H1 (cell line): ENCODE data around the gene CADM1.

ENCODE experiments used
- CHD1 ChIP-seq: IDR thresholded peaks from 2 replicates; pipeline ENCODE4 v1.6.1; 2012; ENCODE audit warnings: low read depth, low read length, improper control_type of control experiment
- EP300 ChIP-seq, 2 experiments: IDR thresholded peaks; 1 replicate in 1 of 2; 2 replicates in 1 of 2; pipeline ENCODE4 v1.6.1; 2011 to 2012; ENCODE audit warnings: low read depth in 2 of 2, low read length in 2 of 2, mild to moderate bottlenecking in 2 of 2, borderline replicate concordance in 1 of 2, inconsistent platforms in 1 of 2, moderate library complexity in 1 of 2
- EZH2 ChIP-seq: fragments of 200-600 bp; sonication (generic); IDR thresholded peaks from 2 replicates; pipeline ENCODE4 v1.7.1; 2012; ENCODE audit warnings: low read depth, mild to moderate bottlenecking, moderate library complexity, low read length, inconsistent platforms; ENCODE audit not compliant: severe bottlenecking
- GABPA ChIP-seq: IDR thresholded peaks from 2 replicates; pipeline ENCODE4 v1.6.1; 2011; ENCODE audit warnings: mild to moderate bottlenecking, low read length, moderate library complexity, borderline replicate concordance; ENCODE audit not compliant: insufficient read depth
- JUND ChIP-seq: IDR thresholded peaks from 2 replicates; pipeline ENCODE4 v1.6.1; 2011; ENCODE audit warnings: mild to moderate bottlenecking, improper control_type of control experiment, low read length
- PHF8 ChIP-seq: fragments of 200-600 bp; sonication (generic); conservative IDR thresholded peaks from 2 replicates; pipeline ENCODE4 v1.7.1; 2012; ENCODE audit warnings: low read depth, mild to moderate bottlenecking, inconsistent platforms, low read length, moderate library complexity
- POLR2A ChIP-seq, 2 experiments: IDR thresholded peaks; 1 replicate in 1 of 2; 2 replicates in 1 of 2; pipeline ENCODE4 v1.6.1; 2011; ENCODE audit warnings: low read depth in 2 of 2, low read length in 2 of 2, mild to moderate bottlenecking in 2 of 2; ENCODE audit errors: control extremely low read depth in 1 of 2
- TAF1 ChIP-seq: IDR thresholded peaks from 2 replicates; pipeline ENCODE4 v1.6.1; 2011; ENCODE audit warnings: mild to moderate bottlenecking, low read depth, low read length
- YY1 ChIP-seq: IDR thresholded peaks from 2 replicates; pipeline ENCODE4 v1.6.1; 2011; ENCODE audit warnings: low read depth, mild to moderate bottlenecking, low read length
- TF ChIP-seq, protein P1 (sequence below), 3 experiments: IDR thresholded peaks; 1 replicate in 2 of 3; 2 replicates in 1 of 3; pipeline versions ENCODE4 v1.5.1 to v1.6.1; 2011; ENCODE audit warnings: low read length in 3 of 3, mild to moderate bottlenecking in 3 of 3, inconsistent platforms in 2 of 3, low read depth in 1 of 3, moderate library complexity in 1 of 3; ENCODE audit not compliant: insufficient read depth in 1 of 3; ENCODE audit errors: control extremely low read depth in 1 of 3
- TF ChIP-seq, protein P2 (sequence below): IDR thresholded peaks from 2 replicates; pipeline ENCODE4 v1.6.1; 2012; ENCODE audit warnings: low read length, inconsistent platforms

DNA sequence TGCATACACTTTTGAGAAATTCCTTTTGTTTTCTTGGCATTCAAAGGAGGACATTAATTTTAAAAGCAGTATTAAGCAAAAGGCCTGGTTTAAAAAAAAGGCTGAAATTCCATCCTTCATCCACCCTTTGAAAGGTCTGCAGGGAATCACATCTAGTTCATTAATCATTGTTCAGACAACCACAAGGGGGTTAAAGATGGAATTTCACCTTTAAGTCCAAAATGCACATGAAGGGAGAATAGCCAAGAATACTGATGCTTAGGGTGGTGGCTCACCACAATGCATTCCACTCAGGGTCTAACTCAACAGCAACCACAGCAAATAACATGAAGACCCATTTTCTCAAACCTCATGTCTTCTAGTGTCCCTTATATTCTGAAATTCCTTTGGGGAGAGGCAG lies 256.9 kb downstream of the CADM1 start:
- TF ChIP-seq, protein P1, sequence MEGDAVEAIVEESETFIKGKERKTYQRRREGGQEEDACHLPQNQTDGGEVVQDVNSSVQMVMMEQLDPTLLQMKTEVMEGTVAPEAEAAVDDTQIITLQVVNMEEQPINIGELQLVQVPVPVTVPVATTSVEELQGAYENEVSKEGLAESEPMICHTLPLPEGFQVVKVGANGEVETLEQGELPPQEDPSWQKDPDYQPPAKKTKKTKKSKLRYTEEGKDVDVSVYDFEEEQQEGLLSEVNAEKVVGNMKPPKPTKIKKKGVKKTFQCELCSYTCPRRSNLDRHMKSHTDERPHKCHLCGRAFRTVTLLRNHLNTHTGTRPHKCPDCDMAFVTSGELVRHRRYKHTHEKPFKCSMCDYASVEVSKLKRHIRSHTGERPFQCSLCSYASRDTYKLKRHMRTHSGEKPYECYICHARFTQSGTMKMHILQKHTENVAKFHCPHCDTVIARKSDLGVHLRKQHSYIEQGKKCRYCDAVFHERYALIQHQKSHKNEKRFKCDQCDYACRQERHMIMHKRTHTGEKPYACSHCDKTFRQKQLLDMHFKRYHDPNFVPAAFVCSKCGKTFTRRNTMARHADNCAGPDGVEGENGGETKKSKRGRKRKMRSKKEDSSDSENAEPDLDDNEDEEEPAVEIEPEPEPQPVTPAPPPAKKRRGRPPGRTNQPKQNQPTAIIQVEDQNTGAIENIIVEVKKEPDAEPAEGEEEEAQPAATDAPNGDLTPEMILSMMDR (IDR thresholded peaks at IDR 0.05; ENCODE audit: control extremely low read depth in 1 of 3, insufficient read depth in 1 of 3, low read depth in 1 of 3, low read length in 3 of 3) = no peak
- no peak for TF ChIP-seq JUND
- no peak for TF ChIP-seq TAF1
- TF ChIP-seq, protein P2, sequence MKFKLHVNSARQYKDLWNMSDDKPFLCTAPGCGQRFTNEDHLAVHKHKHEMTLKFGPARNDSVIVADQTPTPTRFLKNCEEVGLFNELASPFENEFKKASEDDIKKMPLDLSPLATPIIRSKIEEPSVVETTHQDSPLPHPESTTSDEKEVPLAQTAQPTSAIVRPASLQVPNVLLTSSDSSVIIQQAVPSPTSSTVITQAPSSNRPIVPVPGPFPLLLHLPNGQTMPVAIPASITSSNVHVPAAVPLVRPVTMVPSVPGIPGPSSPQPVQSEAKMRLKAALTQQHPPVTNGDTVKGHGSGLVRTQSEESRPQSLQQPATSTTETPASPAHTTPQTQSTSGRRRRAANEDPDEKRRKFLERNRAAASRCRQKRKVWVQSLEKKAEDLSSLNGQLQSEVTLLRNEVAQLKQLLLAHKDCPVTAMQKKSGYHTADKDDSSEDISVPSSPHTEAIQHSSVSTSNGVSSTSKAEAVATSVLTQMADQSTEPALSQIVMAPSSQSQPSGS = no peak
- no peak for TF ChIP-seq YY1
- TF ChIP-seq EZH2 = no peak
- TF ChIP-seq POLR2A (IDR thresholded peaks at IDR 0.05; ENCODE audit: control extremely low read depth in 1 of 2, low read depth in 2 of 2, low read length in 2 of 2) = no peak
- no peak for TF ChIP-seq CHD1
- no peak for TF ChIP-seq PHF8
- no peak for TF ChIP-seq GABPA
- no peak for TF ChIP-seq EP300 (IDR thresholded peaks at IDR 0.05; ENCODE audit: borderline replicate concordance in 1 of 2, low read depth in 2 of 2, low read length in 2 of 2)
